Measurements from ENCODE around the gene NINL. TPM values are rescaled to one million over a fixed set of nuclear protein-coding genes. Genes with fewer than 3 reads are reported as not detected.

NINL gene
- total RNA-seq, 2 donors from 2014 or later = 4.2 to 7.4 TPM

DNA sequence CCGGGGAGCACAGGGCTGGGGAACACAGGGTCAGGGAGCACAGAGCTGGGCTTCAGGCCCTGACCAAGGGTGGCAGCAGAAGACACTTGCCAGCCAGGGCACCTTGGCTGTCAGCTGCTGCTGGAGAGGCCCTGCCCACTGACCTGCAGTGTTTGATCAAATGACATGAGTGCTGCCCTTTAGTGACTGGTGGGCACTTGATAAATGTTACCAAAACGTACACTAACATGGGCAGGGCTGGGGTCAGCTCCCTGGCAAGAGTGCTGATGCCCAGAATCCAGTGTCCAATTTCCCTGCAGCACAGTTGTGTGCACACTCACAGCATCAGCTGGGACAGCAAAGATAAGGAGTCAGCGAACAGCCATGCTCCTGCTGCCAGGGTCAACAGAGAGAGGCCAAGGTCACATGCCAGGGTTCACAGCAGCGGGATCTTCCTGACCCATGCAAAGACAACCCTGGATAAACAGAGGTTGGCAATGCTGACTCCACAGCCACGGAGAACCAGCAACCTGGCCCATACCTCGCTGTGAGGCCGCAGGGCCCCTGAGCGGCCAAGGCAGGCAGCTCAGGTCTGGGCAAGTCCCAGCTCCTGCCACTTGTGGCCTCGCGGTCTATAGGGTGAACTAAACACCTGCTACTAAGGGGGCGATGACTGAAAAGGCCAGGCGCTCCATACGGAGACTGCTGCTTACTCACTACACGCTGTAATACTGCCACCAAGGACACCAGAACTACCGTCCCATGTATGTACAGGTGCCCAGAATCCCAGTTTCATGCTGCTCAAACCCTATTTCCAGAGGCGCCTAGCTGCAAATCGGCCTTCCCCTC lies 46.3 kb downstream of the NINL start:
- no peak for DNase-seq (ENCODE audit: low spot score)
- intact Hi-C loops (cut with DNase I) = no loop called here

DNA sequence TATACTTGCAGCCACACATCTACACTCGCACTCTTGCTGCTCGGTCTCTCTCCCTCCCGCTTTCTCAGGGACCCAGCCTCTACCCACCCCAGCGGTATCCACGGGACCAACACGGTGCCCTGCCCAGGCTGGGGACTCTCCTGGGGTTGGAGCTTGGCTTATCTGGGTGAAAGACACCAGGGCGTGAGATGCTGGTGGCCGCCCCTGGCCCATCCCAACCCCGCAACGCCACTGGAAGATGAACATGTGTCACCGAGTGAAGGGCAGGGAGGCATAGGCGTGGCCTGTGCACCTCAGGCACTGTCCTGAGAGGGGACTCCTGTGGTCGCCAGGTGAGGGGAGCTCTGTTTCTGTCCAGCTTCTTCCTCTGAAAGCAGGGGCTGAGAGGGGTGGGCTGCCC lies 47.4 kb downstream of the NINL start:
- intact Hi-C loops (cut with DNase I) = no loop called here
- DNase-seq (ENCODE audit: low spot score) = no peak

DNA sequence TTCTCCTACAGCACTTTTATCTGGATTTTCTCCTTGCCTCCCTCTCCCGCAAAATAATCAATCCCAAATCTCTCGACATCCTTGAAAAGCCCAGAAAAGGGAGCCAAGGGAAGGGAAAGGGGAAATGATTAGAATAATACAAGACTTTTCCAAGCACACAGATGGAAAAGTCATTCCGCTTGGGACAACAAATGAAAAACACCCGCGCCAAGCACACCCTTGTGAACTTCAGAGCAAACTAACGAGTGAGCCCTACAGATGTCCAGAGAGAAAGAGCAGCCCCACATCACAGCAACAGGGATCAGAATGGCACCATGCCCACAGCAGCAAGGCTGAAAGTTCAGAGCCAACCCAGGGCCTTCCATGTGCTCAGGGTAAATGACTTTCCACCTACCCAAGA lies 49.6 kb downstream of the NINL start:
- intact Hi-C loops (cut with DNase I) = no loop called here

DNA sequence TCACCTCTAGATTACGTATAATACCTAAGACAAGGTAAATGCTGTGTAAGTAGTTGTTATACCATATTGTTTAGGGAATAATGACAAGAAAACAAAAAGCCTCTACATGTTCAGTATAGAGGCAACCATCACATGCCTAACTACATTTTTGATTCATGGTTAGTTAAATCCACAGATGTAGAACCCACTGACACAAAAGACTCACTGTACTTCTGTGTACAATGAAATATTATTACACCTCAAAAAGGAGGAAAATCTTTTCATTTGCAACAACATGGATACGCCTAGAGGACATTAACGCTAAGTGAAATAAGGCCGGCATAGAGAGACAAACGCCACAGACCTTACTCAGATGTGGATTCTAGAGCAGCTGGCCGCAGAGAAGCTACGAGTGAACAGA lies 50.5 kb downstream of the NINL start:
- intact Hi-C loops (cut with DNase I) = no loop called here
- no peak for DNase-seq (ENCODE audit: low spot score)

More for the DNA sequence above, 49.6 kb downstream of the NINL start:
- DNase-seq (ENCODE audit: low spot score) = no peak

DNA sequence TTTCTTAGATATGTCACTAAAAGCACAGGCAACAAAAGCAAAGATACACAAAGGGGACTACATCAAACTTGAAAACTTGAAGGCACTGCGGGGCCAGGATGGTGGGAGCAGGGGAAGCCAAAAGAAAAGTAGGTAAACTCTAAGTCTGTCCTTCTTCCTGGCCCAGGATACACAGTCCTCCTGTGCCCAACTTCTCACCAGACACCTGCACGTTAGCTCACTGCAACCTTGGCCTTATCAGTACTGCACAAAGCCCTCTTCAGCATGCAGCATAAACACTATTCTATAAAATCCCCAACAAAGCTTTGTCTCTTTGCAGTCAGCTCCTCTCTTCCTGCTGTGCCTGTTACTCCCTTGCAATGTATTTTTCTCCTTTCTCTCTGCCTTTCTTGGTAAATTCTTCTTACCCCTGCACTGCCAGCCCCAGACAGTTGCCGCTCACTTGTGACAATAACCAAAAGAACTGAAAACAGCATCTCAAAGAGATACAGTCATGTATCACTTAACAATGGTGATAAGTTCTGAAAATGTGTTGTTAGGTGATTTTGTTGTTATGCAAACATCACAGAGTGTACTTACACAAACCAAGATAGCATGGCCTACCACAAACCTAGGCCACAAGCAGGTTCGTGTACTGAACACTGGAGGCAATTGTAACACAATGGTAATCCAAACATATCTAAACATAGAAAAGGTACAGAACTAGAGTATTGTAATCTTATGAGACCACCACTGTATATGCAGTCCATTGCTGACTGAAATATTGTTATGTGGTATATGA lies 51.2 kb downstream of the NINL start:
- intact Hi-C loops (cut with DNase I) = no loop called here
- DNase-seq (ENCODE audit: low spot score) = no peak

DNA sequence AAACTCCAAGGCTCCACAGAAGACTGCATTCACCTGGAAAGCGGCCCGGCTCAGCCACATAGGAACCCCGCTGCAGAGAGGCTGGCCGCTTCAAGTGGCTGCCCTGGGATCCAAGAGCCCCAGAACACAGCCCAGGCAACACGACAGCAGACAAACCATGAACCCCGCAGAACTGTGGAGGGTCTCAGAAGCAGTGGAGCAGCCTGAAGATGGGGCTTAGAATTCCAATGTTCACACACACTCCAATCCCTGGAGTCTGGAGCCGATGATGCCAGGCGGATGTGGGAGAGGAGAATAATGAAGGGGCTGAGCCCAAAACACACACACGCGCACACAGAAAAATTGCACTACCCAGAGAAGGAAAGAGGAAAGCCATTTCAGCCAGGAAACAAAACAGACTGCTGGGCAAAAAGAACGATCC lies 52.4 kb downstream of the NINL start:
- intact Hi-C loops (cut with DNase I) = no loop called here
- DNase-seq (ENCODE audit: low spot score) = no peak

DNA sequence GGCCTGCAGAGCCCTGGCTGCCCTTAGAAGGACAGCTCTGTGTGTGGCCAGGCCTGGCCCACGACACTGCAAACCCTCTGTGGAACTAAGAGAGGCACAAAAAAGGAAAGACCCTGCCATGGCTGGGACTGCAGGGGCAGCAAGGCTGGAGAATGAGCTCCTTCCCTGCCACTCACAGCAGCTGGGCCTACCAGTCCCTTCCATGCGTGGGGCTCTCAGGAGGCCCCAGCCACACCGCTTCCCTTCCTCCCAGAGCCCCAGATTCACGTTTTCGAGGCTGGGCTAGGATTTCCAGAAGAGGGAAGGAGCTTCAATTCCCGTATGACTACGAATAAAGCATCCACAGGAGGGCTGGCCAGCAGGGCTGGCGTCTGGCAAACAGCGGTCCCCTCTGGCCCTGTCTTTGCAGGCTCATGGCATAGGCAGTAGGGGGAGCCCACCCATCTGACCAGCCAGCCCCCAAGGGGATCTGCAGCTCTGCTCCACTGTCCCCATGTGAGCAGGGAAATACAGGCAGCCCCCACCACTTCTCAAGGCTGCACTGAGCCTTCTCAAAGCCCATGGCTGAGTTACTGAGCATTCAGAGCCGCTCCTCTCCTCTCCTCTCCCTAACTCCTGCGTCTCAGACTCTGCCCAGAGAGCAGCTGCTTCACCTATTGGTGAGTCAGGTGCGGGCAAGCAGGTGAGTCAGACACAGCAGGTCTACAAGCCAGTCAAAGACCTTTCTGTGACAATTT lies 53.1 kb downstream of the NINL start:
- intact Hi-C loops (cut with DNase I) = no loop called here
- no peak for DNase-seq (ENCODE audit: low spot score)

DNA sequence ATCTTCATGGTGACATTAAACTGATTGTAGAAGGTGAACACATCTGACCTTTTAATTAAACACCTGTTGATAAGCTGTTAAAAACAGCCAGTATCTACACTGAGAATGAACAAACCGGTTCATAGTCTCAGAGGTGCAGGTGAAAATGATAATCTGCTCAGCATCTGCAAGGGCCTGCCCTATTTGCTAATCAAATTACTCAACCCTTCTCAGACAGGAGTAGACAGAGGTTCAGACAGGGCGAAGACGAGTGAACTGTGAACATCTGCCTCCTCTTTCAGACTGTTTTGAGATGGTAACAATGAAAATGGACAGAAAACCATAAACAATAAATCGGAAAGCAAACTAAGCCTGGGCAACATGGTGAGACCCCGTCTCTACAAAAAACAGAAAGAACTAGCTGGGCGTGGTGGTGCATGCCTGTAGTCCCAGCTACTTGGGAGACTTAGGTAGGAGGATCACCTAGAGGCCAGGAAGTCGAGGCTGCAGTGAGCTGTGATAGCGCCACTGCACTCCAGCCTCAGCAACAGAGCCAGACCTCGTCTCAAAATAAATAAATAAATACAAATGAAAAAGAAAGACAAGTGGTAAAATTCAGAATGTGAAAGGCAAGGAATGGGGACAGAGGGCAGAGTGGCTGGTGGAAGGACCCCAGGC lies 55.9 kb downstream of the NINL start:
- no peak for DNase-seq (ENCODE audit: low spot score)
- intact Hi-C loops (cut with DNase I) = no loop called here

DNA sequence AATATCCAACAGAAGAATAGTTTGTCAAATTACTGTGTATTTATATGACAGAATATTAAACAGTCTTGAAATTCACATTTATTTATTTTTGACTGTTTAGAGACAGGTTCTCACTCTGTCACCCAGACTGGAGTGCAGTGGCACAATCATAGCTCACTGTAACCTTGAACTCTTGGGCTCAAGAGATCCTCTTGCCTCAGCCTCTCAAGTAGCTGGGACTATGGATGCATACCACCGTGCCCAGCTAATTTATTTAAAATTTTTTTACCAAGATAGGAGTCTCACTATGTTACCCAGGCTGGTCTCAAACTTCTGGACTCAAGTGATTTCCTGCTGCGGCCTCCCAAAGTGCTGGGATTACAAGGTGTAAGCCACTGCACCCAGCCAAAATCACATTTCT lies 57.4 kb downstream of the NINL start:
- intact Hi-C loops (cut with DNase I) = no loop called here
- DNase-seq (ENCODE audit: low spot score) = no peak

DNA sequence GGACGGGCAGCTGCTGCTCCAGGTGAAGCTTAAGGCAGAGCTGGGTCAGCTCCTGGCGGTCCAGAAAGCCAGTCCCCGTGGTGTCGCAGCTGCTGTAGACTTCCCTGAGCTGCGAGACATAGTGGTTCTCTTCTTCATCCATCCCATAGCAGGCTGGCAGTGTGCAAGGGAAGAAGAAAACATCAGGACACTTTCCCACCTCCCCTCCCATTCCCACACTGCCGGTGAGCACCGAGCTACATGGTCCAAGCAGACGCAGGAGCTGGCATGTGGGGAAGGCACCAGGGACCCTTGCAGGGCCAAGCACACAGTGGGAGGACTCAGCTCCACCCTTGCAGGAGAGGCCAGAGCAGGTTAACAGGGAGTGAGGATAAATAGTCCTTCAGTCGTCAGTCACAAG lies 58.9 kb downstream of the NINL start:
- DNase-seq (ENCODE audit: low spot score) = no peak
- intact Hi-C loops (cut with DNase I) = no loop called here

DNA sequence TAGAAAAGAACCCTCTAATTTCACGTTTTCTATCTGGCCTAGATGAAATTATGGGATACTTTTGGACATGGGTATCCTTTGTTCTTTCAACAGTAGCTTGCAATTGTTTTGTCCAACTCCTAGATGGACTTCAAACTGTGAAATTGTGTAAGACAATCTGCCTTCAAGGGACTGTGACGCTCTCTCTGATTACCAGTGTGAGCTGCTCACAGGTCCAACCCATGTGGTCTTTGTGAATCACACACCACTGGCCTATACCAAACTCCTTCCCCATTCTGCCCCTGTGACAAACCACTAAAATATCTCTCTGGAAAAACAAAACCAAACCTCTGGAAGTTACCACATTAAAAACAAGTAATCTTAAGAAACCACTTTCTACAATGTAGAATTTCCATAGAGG lies 59.5 kb downstream of the NINL start:
- intact Hi-C loops (cut with DNase I) = no loop called here
- DNase-seq (ENCODE audit: low spot score) = no peak

DNA sequence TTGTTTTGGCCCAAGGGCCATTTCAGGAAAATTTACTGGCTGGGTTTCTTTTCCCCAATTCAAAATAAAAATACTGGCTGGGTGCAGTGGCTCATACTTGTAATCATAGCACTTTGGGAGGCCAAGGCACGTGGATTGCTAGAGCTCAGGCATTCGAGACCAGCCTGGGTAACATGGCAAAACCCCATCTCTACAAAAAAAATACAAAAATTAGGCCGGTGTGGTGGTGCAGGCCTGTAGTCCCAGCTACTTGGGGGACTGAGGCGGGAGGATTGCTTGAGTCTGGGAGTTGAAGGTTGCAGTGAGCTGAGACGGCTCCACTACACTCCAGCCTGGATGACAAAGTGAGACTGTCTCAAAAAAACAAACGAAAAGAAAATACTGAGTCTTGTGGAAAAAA lies 60.0 kb downstream of the NINL start:
- intact Hi-C loops (cut with DNase I) = no loop called here
- DNase-seq (ENCODE audit: low spot score) = no peak

DNA sequence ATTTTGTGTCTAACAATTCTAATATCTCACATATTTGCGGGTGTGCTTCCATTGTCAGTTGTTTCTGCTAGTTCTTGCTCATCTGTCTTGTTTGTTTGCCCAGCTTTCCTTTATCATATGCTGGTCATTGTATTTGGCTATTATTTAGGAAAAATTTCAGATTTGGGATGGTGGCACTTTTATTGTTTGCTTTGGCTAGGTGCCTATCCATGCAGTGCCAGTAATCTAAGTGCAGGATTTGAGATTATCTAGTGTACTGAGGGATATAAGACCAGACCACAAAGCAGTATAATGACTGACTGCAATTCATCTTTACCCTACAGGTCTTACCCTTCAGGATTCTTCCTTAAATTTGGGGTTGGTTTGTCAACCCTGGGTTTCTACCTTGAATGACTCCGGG lies 63.9 kb downstream of the NINL start:
- intact Hi-C loops (cut with DNase I) = no loop called here
- DNase-seq (ENCODE audit: low spot score) = no peak

DNA sequence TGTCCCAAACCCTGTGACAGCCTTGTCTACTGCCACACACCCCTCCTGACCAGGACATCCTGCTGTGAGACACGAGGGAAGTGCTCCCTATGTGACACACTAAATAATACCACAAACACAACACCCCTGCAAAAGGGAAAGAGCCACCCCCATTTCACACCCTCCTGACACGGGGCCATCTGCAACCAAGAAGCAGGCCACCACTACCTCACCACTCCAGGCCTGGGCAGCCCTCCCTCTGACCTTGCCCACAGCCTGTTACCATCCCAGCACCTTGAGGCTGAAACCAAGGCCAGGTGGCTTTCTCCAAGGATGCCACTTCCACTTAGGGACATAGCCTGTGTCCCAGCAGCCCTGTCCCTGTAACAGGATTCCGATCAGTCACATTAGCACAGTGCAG lies 68.2 kb downstream of the NINL start:
- no peak for DNase-seq (ENCODE audit: low spot score)
- intact Hi-C loops (cut with DNase I) = no loop called here

DNA sequence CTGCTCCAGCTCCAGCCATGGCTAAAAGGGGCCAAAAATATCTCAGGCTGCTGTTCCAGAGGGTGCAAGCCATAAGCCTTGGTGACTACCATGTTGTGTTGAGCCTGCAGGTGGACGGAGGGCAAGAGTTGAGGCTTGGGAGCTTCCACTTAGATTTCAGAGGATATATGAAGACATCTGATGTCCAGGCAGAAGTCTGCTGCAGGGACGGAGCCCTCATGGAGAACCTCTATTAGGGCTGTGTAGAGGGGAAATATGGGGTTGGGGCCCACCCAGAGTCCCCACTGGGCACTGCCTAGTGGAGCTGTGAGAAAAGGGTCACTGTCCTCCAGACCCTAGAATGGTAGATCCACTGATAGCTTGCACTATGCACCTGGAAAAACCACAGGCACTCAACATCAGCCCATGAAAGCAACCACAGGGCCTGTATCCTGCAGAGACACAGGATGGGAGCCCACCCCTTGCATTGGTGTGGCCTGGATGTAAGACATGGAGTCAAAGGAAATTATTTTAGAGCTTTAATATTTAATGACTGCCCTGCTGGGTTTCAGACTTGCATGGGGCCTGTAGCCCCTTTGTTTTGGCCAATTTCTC lies 70.5 kb downstream of the NINL start:
- DNase-seq (ENCODE audit: low spot score) = no peak
- intact Hi-C loops (cut with DNase I) = no loop called here

DNA sequence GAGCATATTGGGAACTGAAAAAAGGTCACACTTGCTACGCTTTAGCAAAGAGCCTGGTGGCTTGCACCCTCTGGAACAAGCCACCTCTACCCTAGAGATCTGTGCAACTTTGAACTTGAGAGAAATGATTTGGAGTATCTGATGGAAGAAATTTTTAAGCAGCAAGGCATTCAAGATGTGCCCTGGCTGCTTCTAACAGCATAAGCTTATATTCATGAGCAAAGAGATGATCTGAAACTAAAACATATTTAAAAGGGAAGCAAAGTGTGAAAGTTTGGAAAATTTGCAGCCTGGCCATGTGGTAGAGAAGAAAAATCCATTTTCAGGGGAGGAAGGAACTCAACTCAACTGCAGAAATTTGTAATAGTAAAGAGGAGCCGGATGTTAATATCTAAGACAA lies 71.1 kb downstream of the NINL start:
- DNase-seq (ENCODE audit: low spot score) = no peak

DNA sequence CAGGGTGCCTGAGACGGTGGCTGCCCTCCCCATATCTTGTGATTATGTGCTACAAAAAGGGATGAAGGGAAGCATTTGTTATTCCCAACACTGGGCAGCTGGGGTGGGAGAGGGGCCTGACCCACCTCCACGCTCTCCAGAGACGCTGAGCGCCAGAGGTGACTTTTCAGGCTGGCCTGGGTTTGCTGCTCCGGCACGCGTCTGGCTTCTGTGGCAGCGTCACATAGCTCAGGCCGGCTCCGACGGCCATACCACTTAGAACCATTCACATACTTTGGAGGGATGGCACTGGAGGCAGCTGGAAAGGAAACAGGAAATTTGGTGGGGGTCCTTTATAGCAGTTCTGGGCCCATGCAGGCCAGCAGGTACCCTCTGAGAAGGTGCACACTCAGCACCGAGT lies 72.6 kb downstream of the NINL start:
- no peak for DNase-seq (ENCODE audit: low spot score)
- intact Hi-C loops (cut with DNase I) = no loop called here

More for the DNA sequence above, 71.1 kb downstream of the NINL start:
- intact Hi-C loops (cut with DNase I) = no loop called here

DNA sequence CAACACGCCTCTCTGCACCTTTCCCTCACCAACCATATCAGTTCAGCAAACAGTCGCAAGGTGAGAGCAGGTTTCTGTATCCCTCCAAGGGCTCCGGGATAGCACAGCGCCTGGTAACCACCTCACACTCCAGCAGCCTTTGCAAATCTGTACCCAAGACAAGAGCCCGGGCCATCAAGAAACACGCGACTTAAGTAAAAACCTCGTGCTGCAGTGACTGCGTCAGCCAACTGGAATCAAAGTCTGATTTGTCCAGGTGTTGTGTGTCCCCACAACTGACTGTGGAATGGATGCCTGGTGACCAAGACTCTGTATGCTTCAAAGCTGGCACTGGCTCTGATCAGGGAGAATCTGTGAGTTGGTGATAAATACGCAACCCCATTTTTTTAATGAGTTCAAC lies 74.1 kb downstream of the NINL start:
- intact Hi-C loops (cut with DNase I) = no loop called here
- no peak for DNase-seq (ENCODE audit: low spot score)

DNA sequence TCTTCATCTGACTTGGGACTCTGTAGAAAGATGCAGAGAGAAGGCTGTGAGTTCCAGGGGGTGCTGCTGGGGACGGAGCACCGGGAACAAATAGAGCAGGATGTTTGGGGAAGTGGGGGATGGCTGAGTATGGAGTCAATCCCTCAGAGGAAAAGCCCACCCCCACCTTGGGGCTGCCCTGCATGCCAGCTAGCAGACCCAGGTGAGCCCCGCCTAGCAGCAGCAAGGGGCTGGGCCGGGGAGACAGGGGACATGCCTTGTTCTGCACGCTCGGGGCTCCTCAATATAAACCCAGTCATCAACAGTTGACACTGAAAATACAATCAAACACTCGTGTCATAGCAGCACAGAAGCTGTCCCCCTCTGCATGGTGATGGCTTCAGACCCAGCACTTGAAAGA lies 74.6 kb downstream of the NINL start:
- intact Hi-C loops (cut with DNase I) = no loop called here
- DNase-seq (ENCODE audit: low spot score) = no peak
